PC-9 (cell line): ENCODE measurements around the gene S100A16.

ENCODE experiments used
- CTCF ChIP-seq: fragments of 200-600 bp; sonication (generic); conservative IDR thresholded peaks from 2 replicates; pipeline ENCODE4 v1.6.1; 2017; ENCODE audit warnings: mixed run types, antibody characterized with exemption, mild to moderate bottlenecking, moderate library complexity
- EZH2 ChIP-seq: fragments of 200-600 bp; sonication (generic); IDR thresholded peaks from 2 replicates; pipeline ENCODE4 v1.8.0; 2017; ENCODE audit warnings: antibody characterized with exemption, low read depth

- TF ChIP-seq CTCF (no peak), EZH2 (no peak)
Measured at GRCh38 chr1:153642161-153642560, 29.2 kb upstream of the S100A16 start.
